ENCODE results near the gene NAA50.

The NAA50 gene

DNA sequence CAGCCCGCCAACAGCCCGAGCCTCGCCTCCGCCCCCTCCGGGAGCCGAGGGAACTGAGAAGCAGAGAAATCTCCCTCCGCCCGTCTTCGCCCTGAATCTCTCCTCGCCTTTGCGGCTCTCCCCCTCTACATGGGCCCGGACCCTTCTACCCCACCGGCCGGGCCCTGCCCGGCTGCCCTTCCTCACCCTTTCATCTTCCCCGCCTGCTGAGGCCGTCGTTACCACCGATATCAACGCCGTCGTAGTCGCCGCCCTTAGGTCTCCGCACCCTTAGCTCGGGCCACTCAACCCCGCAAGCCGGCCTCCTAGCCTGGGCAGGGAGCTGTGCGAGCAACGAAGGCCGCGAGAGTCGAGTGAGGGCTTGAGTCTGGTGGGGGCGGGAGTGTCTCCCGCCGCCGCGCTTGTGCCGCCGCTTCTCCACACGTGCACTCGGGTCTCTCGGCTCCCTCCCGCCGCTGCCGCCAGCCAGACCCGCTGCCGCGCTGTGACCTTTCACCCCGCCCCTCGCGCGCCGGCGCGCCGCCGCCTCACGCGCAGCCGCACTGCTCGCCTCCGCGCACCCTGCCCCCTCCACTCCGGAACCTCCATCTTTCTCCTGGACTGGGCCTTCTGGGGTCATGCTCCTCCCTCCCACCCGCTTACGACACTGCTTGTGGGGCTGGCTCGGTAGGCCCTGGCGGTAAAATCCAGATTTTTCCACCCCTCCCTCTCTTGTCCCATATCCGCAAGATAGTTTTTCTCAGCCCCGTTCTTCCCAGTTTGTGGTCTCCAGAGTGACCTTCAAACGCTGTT, at the start of gene NAA50:
Gene NAA50 (minus strand): TSS at position 494 of the 792 bp plus-strand sequence. CDS start 300 bp downstream, at position 194.
- peak; percentile 94 for DNase-seq (ENCODE audit: low spot score)

DNA sequence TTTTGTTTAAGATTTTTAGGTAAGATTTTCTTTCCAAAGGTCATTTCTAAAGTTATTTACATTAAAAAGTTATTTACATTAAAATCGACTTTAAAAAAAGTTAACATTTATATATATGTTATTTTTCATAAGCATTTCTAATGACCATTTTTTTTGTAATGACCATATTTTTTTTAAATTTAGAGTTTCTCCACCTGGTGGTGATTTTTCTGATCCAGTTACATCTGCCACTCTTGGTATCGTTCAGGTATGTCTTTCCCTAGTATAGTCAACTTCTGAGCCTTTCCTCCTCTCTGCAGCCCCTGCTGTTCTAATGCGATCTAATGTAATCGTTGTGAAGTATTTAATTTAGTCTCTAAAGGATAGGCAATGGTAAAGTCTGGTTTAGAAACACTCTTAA, 49.6 kb upstream of the NAA50 start:
- no peak for DNase-seq (ENCODE audit: low spot score)

DNA sequence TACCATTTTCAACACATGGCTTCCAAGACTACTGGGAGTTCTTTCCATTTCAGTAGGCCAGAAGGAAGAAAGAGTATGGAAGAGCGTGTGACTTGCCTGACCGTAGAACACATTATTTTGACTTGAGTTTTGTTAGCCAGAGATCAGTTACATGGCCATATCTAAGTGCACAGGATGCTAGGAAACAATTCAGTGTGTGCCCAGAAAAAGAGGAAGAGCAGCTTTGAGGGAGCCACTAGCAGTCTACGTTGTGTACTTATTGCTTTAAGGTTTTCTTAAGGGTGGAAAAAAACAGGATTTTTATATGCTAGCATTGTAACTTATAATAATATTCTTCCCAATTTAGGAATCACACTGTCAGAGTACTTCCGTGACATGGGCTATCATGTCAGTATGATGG, 48.5 kb upstream of the NAA50 start:
- DNase-seq (ENCODE audit: low spot score), result no peak

DNA sequence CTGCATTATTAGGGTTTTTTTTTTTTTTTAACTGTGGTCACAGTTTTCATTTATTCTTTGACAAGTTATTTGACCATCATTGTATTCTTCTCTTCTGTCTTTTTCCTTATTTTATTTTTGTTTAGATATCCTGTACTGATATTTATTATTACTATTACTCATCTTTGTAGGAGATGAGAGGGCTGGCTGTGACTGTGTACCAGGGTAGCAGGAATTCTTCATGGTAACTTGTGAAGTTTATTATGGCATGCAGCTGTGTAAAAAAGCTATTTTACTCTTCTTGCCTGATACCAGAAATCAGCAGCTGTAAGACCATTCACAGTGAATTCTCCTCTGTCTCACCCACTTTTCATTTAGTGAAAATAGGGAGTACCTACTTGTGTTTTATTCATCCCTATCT, 45.3 kb upstream of the NAA50 start:
- DNase-seq (ENCODE audit: low spot score), result no peak

DNA sequence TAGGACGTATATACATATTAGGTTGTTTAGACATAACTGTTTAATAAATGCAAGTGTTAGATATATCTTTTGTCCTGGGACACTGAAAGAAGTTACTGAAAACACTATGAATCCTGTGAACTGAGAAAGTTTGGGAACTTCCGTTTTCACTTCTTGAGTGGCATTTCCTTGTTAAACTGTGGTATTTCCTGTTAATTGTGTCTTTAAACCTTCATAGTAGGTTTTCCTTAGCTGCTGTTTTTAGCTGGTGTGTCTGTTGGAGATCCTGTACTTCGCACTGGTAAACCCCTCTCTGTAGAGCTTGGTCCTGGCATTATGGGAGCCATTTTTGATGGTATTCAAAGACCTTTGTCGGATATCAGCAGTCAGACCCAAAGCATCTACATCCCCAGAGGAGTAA, 37.9 kb upstream of the NAA50 start:
- DNase-seq (ENCODE audit: low spot score), result no peak

DNA sequence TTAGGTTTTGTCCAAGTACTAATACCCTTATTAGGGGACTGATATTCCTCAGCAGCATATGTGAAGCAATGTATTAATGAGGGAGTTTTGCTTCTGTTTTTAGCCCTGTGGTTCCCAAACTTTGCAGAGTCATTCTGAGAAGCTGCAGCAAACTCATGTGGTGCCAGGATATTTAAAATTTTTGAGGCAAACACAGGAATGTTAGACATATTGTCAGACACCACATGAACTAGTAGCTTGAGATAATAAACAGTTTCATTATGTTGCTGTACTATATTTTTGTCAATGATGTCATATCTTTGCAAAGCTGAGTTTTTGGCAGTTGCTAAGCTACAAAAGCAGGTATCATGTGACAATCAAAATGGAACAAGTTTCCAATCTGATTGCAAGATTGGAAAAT, 37.4 kb upstream of the NAA50 start:
- peak; percentile 15 for DNase-seq (ENCODE audit: low spot score)

DNA sequence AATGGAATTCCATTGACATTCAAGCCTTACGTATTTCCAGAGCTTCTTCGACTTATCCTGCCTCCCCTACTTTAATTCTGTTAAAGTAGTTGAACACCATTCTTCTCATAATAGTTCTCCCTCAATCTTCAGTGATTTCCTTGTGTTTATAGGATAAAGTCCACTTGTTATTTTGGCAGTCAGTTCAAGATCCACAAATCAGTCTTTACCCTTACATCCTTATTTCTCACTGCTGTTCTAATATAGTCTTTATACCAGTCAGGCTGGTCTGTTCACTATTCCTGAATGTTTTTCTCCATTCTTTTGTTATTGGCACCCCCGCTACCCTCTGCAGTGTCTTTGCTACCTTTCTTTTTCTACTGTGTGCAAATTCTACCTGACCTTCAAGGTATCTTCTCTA, 30.5 kb upstream of the NAA50 start:
- no peak for DNase-seq (ENCODE audit: low spot score)

DNA sequence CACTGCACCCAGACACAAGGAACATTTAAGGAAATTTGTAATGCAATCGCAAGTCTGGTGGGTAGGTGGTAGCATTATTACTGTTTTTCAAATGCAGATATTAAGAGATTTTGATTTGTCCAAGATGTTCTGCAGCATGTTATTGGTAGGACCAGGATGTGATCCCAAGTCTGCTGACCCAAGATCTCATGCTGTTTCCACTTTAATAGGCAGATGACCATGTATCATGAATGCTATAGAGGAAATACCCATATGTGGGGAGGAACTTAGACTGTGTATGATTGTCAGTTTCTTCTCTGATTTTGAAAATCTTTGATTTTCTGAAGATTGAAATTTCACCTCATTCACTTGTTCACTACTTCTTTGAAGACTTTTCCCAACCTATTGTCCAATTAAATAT, 29.5 kb upstream of the NAA50 start:
- no peak for DNase-seq (ENCODE audit: low spot score)

DNA sequence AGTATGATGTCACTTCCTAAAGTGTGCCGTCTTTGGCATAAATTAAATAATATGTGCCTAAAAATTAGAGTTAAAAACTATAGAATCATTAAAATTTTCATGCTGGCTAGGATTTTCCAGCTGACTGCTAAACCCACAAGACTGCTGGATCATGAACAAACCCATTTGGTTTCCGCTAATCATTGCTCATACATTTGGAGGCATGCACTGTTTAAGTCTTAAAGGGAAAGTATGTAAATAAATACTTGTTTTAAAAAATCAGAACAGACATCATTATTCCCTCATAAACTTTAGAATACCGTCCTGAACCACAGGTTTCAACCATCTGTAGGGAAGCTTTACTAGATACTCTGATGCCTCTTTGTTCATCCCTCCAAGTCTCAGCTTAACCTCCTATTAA, 27.3 kb upstream of the NAA50 start:
- no peak for DNase-seq (ENCODE audit: low spot score)

DNA sequence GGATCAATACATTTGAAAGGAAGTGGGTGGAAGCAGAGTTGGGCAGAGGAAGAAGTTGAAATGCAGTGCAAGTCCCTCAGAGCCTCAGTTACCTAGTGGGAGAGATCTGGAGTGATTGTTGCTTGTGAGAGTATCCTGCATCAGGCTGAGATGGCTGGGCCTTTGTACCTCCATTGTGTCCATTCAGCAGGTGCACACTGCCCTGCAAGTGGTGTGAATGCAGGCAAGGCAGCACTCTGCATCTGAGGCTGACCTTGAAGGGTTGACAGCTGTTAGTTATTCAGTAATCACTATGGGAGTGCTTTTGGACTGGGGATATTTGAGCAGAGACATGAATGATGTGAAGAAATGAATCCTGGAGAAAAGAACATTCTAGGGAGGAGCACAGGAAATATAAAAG, 25.9 kb upstream of the NAA50 start:
- no peak for DNase-seq (ENCODE audit: low spot score)

DNA sequence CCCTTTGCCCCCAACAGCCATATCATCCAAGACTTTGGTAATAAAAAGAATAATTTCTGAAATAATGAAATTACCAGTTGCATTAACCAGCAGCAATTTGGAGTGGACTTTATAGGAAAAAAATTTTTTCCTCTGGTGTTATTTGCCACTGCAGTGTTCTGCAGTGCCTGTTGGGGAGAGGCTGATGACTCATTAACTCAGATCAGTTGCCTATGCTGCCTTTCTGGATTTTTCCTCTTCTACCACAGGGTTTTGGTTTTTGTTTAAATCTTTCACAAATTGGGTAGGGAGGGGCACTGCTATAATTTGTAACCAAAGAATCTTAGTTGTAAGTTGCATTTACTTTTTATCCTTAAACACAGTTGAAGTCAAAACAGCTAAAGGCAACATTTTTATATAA, 23.5 kb upstream of the NAA50 start:
- peak; percentile 39 for DNase-seq (ENCODE audit: low spot score)

DNA sequence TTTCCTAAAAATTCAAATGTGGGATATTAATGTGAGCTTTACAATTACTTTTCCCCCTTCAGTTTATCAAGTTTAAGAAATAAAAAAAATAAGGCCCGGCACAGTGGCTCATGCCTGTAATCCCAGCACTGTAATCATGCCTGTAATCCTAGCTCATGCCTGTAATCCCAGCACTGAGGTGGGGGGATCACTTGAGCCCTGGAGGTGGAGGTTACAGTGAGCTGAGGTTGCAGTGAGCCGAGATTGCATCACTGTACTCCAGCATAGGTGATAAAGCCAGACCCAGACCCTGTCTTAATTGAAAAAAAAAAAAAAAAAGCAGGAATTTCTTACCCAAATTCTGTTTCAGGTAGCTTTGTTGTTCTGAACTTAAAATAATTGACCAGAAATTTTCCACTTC, 18.6 kb upstream of the NAA50 start:
- DNase-seq (ENCODE audit: low spot score), result no peak

DNA sequence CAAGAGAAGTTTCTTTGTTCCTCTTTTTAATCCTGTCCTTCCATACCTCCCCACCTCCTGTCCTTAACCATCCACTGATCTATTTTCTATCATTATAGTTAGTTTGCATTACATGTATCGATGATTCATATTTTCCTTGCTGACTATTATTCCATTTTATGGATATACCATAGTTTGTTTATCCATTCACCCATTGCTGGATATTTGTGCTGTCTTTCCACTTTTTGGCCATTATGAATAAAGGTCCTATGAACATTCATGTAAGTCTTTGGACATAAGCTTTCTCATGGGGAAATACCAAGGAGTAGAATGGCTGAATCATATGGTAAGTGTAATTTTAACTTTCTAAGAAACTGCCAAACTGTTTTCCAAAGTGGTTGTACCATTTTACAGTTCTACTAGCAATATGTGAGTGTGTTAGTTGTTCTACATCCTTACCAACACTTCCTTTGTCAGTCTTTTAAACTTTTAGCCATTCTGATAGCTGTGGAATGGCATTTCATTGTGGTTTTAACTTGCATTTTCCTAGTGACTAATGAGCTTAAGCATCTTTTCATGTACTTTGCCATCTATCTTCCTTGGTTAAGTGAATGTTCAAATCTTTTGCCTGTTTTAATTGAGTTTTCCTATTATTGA, 12.5 kb upstream of the NAA50 start:
- no peak for DNase-seq (ENCODE audit: low spot score)

DNA sequence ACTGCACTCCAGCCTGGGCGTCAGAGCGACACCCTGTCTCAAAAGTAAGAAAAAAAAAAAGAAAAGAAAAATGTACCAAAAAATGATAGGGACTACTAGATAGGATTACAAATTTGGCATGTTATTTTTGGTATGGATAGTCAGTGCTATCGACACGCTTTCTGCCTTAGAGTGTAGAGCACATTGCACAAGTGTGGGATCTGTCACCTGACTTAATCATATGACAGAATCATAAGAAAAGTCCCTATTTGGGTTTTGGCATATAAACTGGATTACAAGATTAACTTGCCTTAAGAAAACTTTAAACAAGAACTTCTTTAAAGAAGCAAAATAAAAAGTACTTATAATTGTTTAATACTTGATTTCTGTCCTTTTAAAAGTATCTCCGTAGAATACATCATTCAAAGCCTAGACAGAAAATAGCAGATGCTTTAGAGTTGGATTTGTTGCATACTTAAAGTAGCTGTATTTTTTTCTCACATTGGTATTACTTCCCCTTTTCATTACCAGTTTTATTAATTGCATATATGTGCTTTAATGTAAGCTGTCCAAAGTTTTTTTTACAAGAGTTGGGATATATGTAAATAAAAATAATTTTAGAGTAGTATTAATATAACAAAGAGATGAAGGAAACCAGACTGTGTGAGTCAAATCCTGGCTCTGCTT, 8.6 kb upstream of the NAA50 start:
- no peak for DNase-seq (ENCODE audit: low spot score)

DNA sequence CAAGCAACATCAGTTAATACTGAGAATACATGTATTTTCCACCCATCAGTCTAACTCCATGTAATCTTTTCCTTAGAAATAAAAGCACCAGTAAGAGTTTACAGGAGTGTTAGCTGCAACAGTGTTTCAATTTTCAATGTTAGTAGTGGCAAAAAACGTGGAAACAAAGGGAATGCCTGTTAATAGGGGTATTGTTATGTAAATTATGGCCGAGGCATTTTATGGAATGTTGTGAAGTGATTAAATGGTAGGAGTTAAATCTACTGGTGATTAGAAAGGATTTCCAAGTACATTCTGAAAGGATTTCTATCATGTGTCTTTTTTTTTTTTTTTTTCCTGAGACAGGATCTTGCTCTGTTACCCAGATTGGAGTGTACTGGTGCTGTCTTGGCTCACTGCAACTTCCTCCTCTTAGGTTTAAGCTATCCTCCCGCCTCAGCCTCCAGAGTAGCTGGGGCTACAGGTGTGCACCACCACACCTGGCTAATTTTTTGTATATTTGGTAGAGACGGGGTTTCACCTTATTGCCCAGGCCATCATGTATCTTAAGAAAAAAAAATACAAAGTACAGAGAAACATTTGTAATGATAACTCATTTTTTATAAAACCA, 7.4 kb upstream of the NAA50 start:
- no peak for DNase-seq (ENCODE audit: low spot score)

DNA sequence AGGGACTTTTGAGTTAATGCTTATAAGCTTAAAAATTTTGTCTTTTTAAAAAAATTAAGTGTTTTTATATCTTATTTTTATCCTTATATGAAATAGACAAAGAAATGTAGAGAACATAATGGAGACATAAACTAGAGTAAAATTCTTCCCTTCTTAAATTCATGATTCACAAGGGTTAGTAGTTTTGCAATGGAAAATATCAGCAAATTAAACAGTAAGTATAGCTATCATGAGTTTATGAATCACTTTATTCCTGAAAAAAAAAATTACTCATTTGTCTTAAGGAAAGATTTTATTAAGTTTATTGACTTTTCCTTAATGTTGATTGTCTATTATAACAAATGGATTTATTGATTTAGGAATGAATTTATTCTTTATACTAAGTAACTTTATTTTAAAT, 5.1 kb upstream of the NAA50 start:
- DNase-seq (ENCODE audit: low spot score), result no peak

DNA sequence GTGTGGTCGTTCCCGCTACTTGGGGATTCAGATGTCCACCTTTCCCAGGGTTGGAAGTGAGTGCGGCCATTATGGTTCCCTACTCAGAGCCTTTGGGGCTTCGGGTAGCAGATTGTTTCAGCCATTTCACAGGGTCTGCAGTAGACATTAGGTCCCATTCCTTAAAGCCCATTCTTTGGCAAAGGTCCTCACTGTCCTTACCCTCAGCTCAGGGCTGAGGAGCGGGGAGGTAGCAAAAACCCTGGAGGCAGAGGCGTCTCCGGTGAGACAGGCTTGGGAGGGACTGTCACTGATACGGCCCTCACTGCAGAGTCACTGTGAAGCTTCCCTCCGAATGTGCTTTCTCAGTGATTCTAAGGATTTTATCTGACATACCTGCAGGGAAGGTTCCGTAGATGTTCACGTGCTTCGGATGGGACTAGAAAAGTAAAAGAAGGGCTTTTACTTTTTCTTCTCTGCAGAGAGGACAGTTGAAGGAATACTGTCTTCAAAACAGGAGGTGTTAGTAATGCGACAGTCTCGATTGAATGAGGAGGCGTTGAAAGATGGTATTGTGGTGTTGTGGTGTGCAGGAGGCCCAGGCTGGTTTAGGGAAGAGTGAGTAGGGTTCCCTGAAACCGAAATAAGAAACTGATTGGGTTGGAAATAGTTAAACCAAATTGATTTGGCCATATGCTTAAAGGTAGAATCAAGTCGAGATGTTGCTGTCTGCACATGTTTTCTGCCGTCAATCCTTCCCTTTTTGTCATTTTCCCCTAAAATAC, 1.4 kb upstream of the NAA50 start:
- DNase-seq (ENCODE audit: low spot score), result peak; percentile 51

DNA sequence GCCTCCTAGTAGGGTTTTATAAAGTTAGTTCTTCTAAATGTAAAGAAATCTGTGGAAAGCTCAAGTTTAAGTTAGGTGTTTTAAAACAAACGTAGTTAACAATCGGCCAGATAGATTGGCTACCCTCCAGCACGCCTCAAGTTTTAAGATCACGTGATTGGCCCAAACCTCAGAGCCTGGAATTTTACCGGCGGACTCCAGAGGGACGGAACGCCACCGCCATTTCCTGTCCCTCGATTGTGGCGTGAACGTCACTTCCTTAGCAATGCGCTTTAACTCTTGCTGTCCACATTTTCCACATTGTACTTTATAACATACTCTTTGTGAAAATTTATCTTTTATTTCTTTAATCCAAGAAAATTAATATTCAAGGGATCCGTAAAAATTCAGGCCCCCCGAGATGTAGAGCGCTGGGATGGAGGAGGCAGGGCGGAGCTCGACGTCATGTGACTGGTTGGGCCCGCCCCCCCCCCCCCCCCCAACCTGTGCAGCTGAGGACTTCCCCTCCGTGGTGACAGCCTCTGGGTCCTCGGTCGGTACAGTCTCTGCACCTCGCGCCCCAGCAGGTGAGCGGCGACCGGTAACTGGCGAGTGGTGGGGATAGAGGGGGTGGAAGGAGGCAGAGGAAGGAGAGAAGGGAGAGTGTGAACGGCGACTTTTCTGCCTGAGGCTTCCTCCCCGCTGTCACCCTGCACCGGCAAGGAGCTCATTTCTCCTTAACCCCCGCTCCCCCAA, 666 bp upstream of the NAA50 start, which contains the start of gene ATP6V1A:
Gene ATP6V1A (plus strand): TSS at position 488 of the 735 bp plus-strand sequence. CDS start 31,719 bp downstream, outside the sequence.
- DNase-seq (ENCODE audit: low spot score), result peak; percentile 98

DNA sequence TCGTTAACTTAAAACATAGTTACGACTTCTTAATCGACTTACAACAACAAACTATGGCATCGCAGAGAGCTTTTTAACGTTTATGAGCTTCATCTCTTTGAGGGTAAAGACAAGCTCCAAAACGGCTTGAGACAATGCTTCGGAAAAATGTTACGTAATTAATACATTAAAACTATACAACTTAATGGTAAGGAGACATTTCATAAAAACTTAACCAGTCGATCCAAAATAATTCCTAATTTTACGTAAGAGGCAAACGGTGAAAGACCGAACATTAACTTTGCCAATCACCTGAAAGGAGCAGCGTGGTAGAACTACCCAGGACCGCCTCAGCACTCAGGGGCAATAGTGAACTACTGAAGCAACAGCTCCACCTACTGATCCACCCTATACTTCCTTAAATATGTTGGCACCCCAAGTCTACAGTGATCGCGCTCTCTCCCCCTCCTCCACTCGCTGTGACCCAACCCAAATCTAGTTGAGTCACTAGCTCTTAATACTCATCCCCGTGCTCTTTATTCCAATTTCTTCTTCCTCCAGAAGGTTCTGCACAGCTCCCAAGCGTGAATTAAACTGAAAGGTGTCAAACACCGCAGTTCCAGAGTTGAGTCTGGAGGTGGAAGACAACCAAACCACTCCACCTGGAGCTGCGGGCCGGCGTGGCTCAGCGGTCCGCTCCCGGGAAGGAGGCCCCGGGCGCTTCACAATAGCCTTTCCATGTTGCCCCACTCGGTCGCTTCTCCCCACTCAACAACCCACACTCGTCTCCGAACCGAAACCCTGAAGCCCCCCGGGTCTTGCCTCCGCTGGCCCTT, 901 bp downstream of the NAA50 start:
- DNase-seq (ENCODE audit: low spot score), result peak; percentile 87

DNA sequence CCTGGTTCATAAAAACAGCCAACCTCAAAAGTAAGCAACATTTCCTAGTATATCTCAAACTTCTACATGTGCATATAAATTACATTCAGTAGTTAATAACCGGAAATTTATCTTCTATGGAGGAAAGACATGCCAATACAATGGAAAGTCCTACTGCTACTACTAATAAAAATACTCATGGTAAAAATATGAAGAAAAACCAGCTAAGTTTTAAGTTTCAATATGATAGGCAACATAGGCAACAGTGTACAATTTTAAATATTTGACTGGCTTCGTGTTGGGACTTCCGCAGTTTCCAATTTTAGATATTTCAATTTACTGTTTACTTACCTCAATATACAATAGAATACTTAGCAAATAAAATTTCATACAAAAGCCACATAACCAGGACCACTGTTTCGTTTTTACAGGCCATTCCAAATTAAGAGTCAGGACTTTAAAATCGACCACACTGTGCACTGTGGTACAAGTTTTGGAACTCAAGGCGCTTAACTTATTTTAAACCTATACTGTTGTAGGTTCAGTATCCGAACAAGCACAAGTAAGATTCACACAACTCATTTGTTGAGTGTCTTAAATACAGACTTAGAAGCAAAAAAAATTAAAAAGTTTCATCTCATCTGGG, 2.9 kb downstream of the NAA50 start:
- DNase-seq (ENCODE audit: low spot score), result no peak

All from pons (tissue), 1 donor.